Upper lobe of left lung (tissue), 6 donors: ENCODE data around the gene AKT1. TPM values are rescaled to one million over a fixed set of nuclear protein-coding genes. Genes with fewer than 3 reads are reported as not detected.

ENCODE experiments used
- ATAC-seq, 2 donors: fragments of 200-7000 bp; cut with Tn5 transposase; one replicate each; pipeline ENCODE4 v1.9.1; 2022; ENCODE audit warnings: mild to moderate bottlenecking in 2 of 2, moderate library complexity in 2 of 2; ENCODE audit not compliant: low FRiP score in 2 of 2
- DNase-seq, 2 donors: peaks; one replicate each; pipeline ENCODE4 v3.0.0-alpha.2; 2019 to 2020
- H3K27ac ChIP-seq, 4 donors: fragments of 200-600 bp; sonication (generic); one replicate each; pipeline ENCODE4 v1.5.1; 2016 to 2019
- H3K27me3 ChIP-seq, 4 donors: fragments of 200-600 bp; sonication (generic); one replicate each; pipeline ENCODE4 v1.5.1; 2017 to 2019
- H3K36me3 ChIP-seq, 4 donors: fragments of 200-600 bp; sonication (generic); one replicate each; pipeline ENCODE4 v1.5.1; 2016 to 2019
- H3K4me1 ChIP-seq, 4 donors: fragments of 200-600 bp; sonication (generic); one replicate each; pipeline ENCODE4 v1.5.1; 2018 to 2019
- H3K4me3 ChIP-seq, 4 donors: fragments of 200-600 bp; sonication (generic); one replicate each; pipeline ENCODE4 v1.5.1; 2017 to 2019; ENCODE audit warnings: mild to moderate bottlenecking in 2 of 4, moderate library complexity in 1 of 4
- H3K9me3 ChIP-seq, 4 donors: fragments of 200-600 bp; sonication (generic); one replicate each; pipeline ENCODE4 v1.5.1; 2018 to 2019
- CTCF ChIP-seq, 6 experiments: fragments of 450-650 bp in 4 of 6; fragments of 200-600 bp in 2 of 6; sonication (generic) in 2 of 6; IDR thresholded peaks; one replicate each; pipeline ENCODE4 v1.5.1; 2016 to 2019; ENCODE audit warnings: antibody characterized with exemption in 6 of 6
- EP300 ChIP-seq, 4 donors: sonication (generic); formaldehyde crosslinking; IDR thresholded peaks; one replicate each; pipeline ENCODE4 v1.5.1; 2017; ENCODE audit warnings: antibody characterized with exemption in 4 of 4, control low read depth in 2 of 4
- POLR2A ChIP-seq, 4 donors: fragments of 450-650 bp; IDR thresholded peaks; one replicate each; pipeline ENCODE4 v1.5.1; 2016 to 2017; ENCODE audit warnings: antibody characterized with exemption in 4 of 4, mild to moderate bottlenecking in 2 of 4
- POLR2AphosphoS5 ChIP-seq, 2 donors: sonication (generic); formaldehyde crosslinking; IDR thresholded peaks; one replicate each; pipeline ENCODE4 v1.5.1; 2017; ENCODE audit warnings: antibody characterized with exemption in 2 of 2
- WGBS, 2 donors: methylation state at CpG; one replicate each; pipeline ENCODE4 v1.1.5; 2017 to 2018; 5-methylcytosine and 5-hydroxymethylcytosine counted together
- total RNA-seq, 6 donors: library from RNA; depleted of rRNA in 4 of 6; stranded (reverse); fragments of >200 nt in 4 of 6; gene quantifications; one replicate each; pipeline versions ENCODE4 v1.1.0 to v1.2.1, GENCODE V29; 2016 to 2021
- donor health status: DM: no; HTN: no; CAD: no; lungs with moderate emphysema.
- donor health status: DM: no; HTN: yes; CAD: no; lungs with severe emphysema.

AKT1 gene
- total RNA-seq, 6 donors from 2014 or later: 122 to 283 (median 191) TPM

- DNase-seq (peak in 1 of 2 donors; percentile 47), ATAC-seq (no peak)
- Histone ChIP-seq H3K27ac (no peak overlapping the region), H3K27me3 (no peaks in the 10 kb centered on the region), H3K4me3 (no peak overlapping the region), H3K36me3 (peaks cover 0 to 62% (median 54%) of the 10 kb centered on the region in 4 donors), H3K9me3 (peaks cover 0 to 5% (median 0%) of the 10 kb centered on the region in 4 donors), H3K4me1 (peaks cover 10 to 31% (median 23%) of the 10 kb centered on the region in 4 donors)
- no peak for TF ChIP-seq CTCF (IDR thresholded peaks at IDR 0.05)
- no peak for TF ChIP-seq EP300 (IDR thresholded peaks at IDR 0.05)
- no peak for TF ChIP-seq POLR2A (IDR thresholded peaks at IDR 0.05)
- no peak for TF ChIP-seq POLR2AphosphoS5 (IDR thresholded peaks at IDR 0.05)
- WGBS, 2 donors: 100% methylated on average over 3 of the region's 4 CpGs; no CpG with 5 or more reads in 1 of the 2 donors
Observed at GRCh38 chr14:104771374-104771773, 24.2 kb downstream of the AKT1 start.

GRCh38 chr14:104770851-104771272 is 24.7 kb downstream of the AKT1 start:
- WGBS, 2 donors: 96 to 97% methylated on average over 5 of the region's 5 CpGs
- Histone ChIP-seq H3K4me1 (peaks cover 10 to 31% (median 23%) of the 10 kb centered on the region in 4 donors), H3K4me3 (no peak overlapping the region), H3K27me3 (no peaks in the 10 kb centered on the region), H3K36me3 (peaks cover 0 to 60% (median 52%) of the 10 kb centered on the region in 4 donors), H3K27ac (no peak overlapping the region), H3K9me3 (peaks cover 0 to 5% (median 2%) of the 10 kb centered on the region in 4 donors)
- DNase-seq (no peak), ATAC-seq (no peak)
- TF ChIP-seq EP300 (IDR thresholded peaks at IDR 0.05) (no peak), POLR2AphosphoS5 (IDR thresholded peaks at IDR 0.05) (no peak), CTCF (IDR thresholded peaks at IDR 0.05) (peak in 4 of 6 experiments; percentile 33 to 54 (median 44))

- Histone ChIP-seq H3K27me3 (no peaks in the 10 kb centered on the region), H3K27ac (no peak overlapping the region), H3K4me1 (peaks cover 10 to 28% (median 19%) of the 10 kb centered on the region in 4 donors), H3K36me3 (peaks cover 0 to 55% (median 49%) of the 10 kb centered on the region in 4 donors), H3K4me3 (no peak overlapping the region), H3K9me3 (peaks cover 0 to 6% (median 3%) of the 10 kb centered on the region in 4 donors)
- ATAC-seq (no peak), DNase-seq (peak in 1 of 2 donors; percentile 74)
- WGBS, 2 donors: 84 to 91% methylated on average over 23 to 24 of the region's 24 CpGs
- TF ChIP-seq POLR2A (IDR thresholded peaks at IDR 0.05): no peak
- no peak for TF ChIP-seq POLR2AphosphoS5 (IDR thresholded peaks at IDR 0.05)
- no peak for TF ChIP-seq EP300 (IDR thresholded peaks at IDR 0.05)
- TF ChIP-seq CTCF (IDR thresholded peaks at IDR 0.05): no peak
Observed at GRCh38 chr14:104770072-104770579, 25.4 kb downstream of the AKT1 start.

GRCh38 chr14:104769324-104770071 is 26.1 kb downstream of the AKT1 start:
- TF ChIP-seq POLR2AphosphoS5 (IDR thresholded peaks at IDR 0.05) (no peak), EP300 (IDR thresholded peaks at IDR 0.05) (no peak), CTCF (IDR thresholded peaks at IDR 0.05) (no peak)
- peaks cover 7 to 22% (median 16%) of the 10 kb centered on the region in 4 donors for H3K4me1 ChIP-seq
- H3K9me3 ChIP-seq: peaks cover 0 to 6% (median 3%) of the 10 kb centered on the region in 4 donors
- no peak overlapping the region for H3K4me3 ChIP-seq
- H3K27me3 ChIP-seq: no peaks in the 10 kb centered on the region
- H3K36me3 ChIP-seq: peaks cover 0 to 48% (median 44%) of the 10 kb centered on the region in 4 donors
- peak overlapping the region in 2 of 4 donors; percentile 42 for H3K27ac ChIP-seq
- ATAC-seq: no peak
- 76 to 84% methylated on average over 16 to 18 of the region's 18 CpGs for WGBS, 2 donors
- DNase-seq: peak in 1 of 2 donors; percentile 59
